GM23338 (cell line): ENCODE measurements around the gene ABCF1. TPM values are rescaled to one million over a fixed set of nuclear protein-coding genes. Genes with fewer than 3 reads are reported as not detected.

Source experiments
- ATAC-seq: fragments of 200-7000 bp; cut with Tn5 transposase; 3 replicates; pipeline ENCODE4 v1.9.1; 2020
- DNase-seq: peaks from one replicate; pipeline ENCODE4 v3.0.0-alpha.2; 2015; ENCODE audit warnings: low spot score
- H2AFZ ChIP-seq: fragments of 200-600 bp; sonication (generic); 2 replicates; pipeline ENCODE4 v1.8.0; 2016; ENCODE audit warnings: antibody characterized with exemption, mild to moderate bottlenecking, moderate library complexity
- H3F3A ChIP-seq: fragments of 200-600 bp; sonication (generic); replicated peaks from 2 replicates; pipeline ENCODE4 v1.8.0; 2017; ENCODE audit warnings: antibody characterized with exemption, mixed run types, low read depth
- H3K27ac ChIP-seq: fragments of 200-600 bp; sonication (generic); 2 replicates; pipeline ENCODE4 v1.6.1; 2016; ENCODE audit warnings: low read depth
- H3K27me3 ChIP-seq: fragments of 200-600 bp; sonication (generic); 2 replicates; pipeline ENCODE4 v1.8.0; 2016; ENCODE audit warnings: mild to moderate bottlenecking, mixed run types, moderate library complexity; ENCODE audit not compliant: insufficient read depth
- H3K36me3 ChIP-seq: fragments of 200-600 bp; sonication (generic); 2 replicates; pipeline ENCODE4 v1.8.0; 2016; ENCODE audit warnings: mild to moderate bottlenecking; ENCODE audit not compliant: insufficient read depth
- H3K4me1 ChIP-seq: fragments of 200-600 bp; sonication (generic); 2 replicates; pipeline ENCODE4 v1.8.0; 2016; ENCODE audit warnings: mild to moderate bottlenecking, moderate library complexity; ENCODE audit not compliant: insufficient read depth
- H3K4me2 ChIP-seq: fragments of 200-600 bp; sonication (generic); 2 replicates; pipeline ENCODE4 v1.7.1; 2017; ENCODE audit warnings: mixed run types
- H3K4me3 ChIP-seq: fragments of 200-600 bp; sonication (generic); 2 replicates; pipeline ENCODE4 v1.6.1; 2016; ENCODE audit warnings: mixed run types
- H3K79me2 ChIP-seq: fragments of 200-600 bp; sonication (generic); replicated peaks from 2 replicates; pipeline ENCODE4 v1.8.0; 2017; ENCODE audit warnings: mild to moderate bottlenecking; ENCODE audit not compliant: insufficient read depth
- H3K9me2 ChIP-seq: fragments of 200-600 bp; sonication (generic); 2 replicates; pipeline ENCODE4 v1.8.0; 2017; ENCODE audit not compliant: insufficient read depth
- H4K20me1 ChIP-seq: fragments of 200-600 bp; sonication (generic); replicated peaks from 2 replicates; pipeline ENCODE4 v1.8.0; 2017; ENCODE audit warnings: mild to moderate bottlenecking; ENCODE audit not compliant: insufficient read depth
- H3K27ac Mint-ChIP-seq: 2 replicates; pipeline ENCODE4 v1.8.0; 2020; ENCODE audit warnings: inconsistent platforms, mild to moderate bottlenecking, moderate library complexity, mixed read lengths
- H3K27me3 Mint-ChIP-seq: 3 replicates; pipeline ENCODE4 v1.8.0; 2022; ENCODE audit warnings: low read depth, mild to moderate bottlenecking, moderate library complexity, mixed read lengths, inconsistent platforms; ENCODE audit not compliant: insufficient read depth, poor library complexity
- H3K36me3 Mint-ChIP-seq: 3 replicates; pipeline ENCODE4 v1.8.0; 2021; ENCODE audit warnings: low read depth, mild to moderate bottlenecking, inconsistent platforms, moderate library complexity, mixed read lengths
- H3K4me1 Mint-ChIP-seq: 3 replicates; pipeline ENCODE4 v1.8.0; 2020; ENCODE audit warnings: mild to moderate bottlenecking, inconsistent platforms, mixed read lengths
- H3K4me3 Mint-ChIP-seq: 3 replicates; pipeline ENCODE4 v1.8.0; 2021; ENCODE audit warnings: moderate library complexity, mild to moderate bottlenecking, inconsistent platforms, mixed read lengths
- H3K9me3 Mint-ChIP-seq: 3 replicates; pipeline ENCODE4 v1.8.0; 2020; ENCODE audit warnings: moderate library complexity, mild to moderate bottlenecking, inconsistent platforms, mixed read lengths
- CREB1 ChIP-seq: fragments of 250-450 bp; sonication (Bioruptor Pico); IDR thresholded peaks from 2 replicates; pipeline ENCODE4 v1.5.0; 2020; ENCODE audit warnings: low read depth, mild to moderate bottlenecking, moderate library complexity
- EZH2 ChIP-seq: fragments of 200-600 bp; sonication (generic); IDR thresholded peaks from one replicate; pipeline ENCODE4 v1.8.0; 2017; ENCODE audit warnings: antibody characterized with exemption, mild to moderate bottlenecking, low read depth; ENCODE audit not compliant: unreplicated experiment
- EZH2phosphoT487 ChIP-seq: fragments of 200-600 bp; sonication (generic); IDR thresholded peaks from one replicate; pipeline ENCODE4 v1.8.1; 2018; ENCODE audit warnings: antibody characterized with exemption; ENCODE audit not compliant: unreplicated experiment
- NANOG ChIP-seq: IDR thresholded peaks from 2 replicates; pipeline ENCODE4 v1.6.1; 2016; ENCODE audit warnings: antibody characterized with exemption, borderline replicate concordance
- POLR2AphosphoS5 ChIP-seq: IDR thresholded peaks from 2 replicates; pipeline ENCODE4 v1.6.1; 2016; ENCODE audit warnings: antibody characterized with exemption, low read depth
- STAT1 ChIP-seq: IDR thresholded peaks from one replicate; pipeline ENCODE4 v1.6.1; 2016; ENCODE audit warnings: antibody characterized with exemption; ENCODE audit not compliant: unreplicated experiment
- ZNF114 ChIP-seq: fragments of 250-450 bp; sonication (Bioruptor Pico); IDR thresholded peaks from 2 replicates; pipeline ENCODE4 v1.5.0; 2020; ENCODE audit warnings: mild to moderate bottlenecking, moderate library complexity
- ZNF331 ChIP-seq: fragments of 250-450 bp; sonication (Bioruptor Pico); IDR thresholded peaks from 2 replicates; pipeline ENCODE4 v1.5.0; 2020; ENCODE audit warnings: low read depth, mild to moderate bottlenecking, moderate library complexity
- polyA plus RNA-seq: library from polyadenylated mRNA; unstranded; fragments of >200 nt; fragmentation: Nextera tagmentation; extraction: Ambion mirVana; gene quantifications from 2 replicates; pipeline ENCODE4 v1.2.1, GENCODE V29; 2016
- total RNA-seq: library from RNA; depleted of rRNA; stranded (reverse); fragments of >200 nt; shearing (Covaris generic); gene quantifications from 2 replicates; pipeline ENCODE4 v1.2.3, GENCODE V29; 2014
- TF ChIP-seq, protein P1 (sequence below): IDR thresholded peaks from 2 replicates; pipeline ENCODE4 v1.6.1; 2016; ENCODE audit warnings: antibody characterized with exemption
- TF ChIP-seq, protein P2 (sequence below): IDR thresholded peaks from one replicate; pipeline ENCODE4 v1.6.1; 2018; ENCODE audit warnings: antibody characterized with exemption; ENCODE audit not compliant: unreplicated experiment
- TF ChIP-seq, protein P3 (sequence below), 2 experiments: fragments of 200-600 bp in 1 of 2; sonication (generic) in 1 of 2; conservative IDR thresholded peaks; 2 replicates each; pipeline versions ENCODE4 v1.5.1 to v1.6.1; 2016 to 2017; ENCODE audit warnings: antibody characterized with exemption in 2 of 2, low read depth in 2 of 2, mild to moderate bottlenecking in 2 of 2, moderate library complexity in 1 of 2

The ABCF1 gene
- total and polyA plus RNA-seq, 2 experiments from 2014 or later, result 92.6 to 244 TPM

DNA sequence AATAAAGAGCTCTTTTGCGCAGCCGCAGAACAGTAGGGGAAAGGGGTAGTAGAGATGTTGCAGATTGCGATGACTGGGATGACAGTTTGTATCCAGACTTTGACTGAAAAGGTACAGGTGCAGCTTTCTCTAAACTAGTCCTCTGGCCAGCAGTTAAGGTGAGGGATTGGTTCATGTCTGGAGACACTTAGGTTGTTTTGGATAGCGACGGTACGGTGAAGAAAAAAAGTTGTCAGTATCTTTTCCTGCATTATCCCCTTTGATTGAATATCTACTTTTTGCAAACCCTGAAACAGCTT is 13.6 kb upstream of the ABCF1 start:
- Histone ChIP-seq H3K4me1 (peaks cover 9% of the 10 kb centered on the region; the same call in 1 of the 2 replicates), H3K79me2 (peaks cover 46% of the 10 kb centered on the region), H3K9me2 (no peaks in the 10 kb centered on the region), H3K4me3 (peak overlapping the region; percentile 65), H2AFZ (0 out of 2 replicates have a peak overlapping the region, but pooled peaks have one; percentile 43), H3K27ac (peak overlapping the region; percentile 94), H3K36me3 (0 out of 2 replicates have a peak, but pooled peaks cover 1% of the 10 kb centered on the region), H3F3A (peaks cover 26% of the 10 kb centered on the region; the same call in 1 of the 2 replicates), H3K27me3 (no peaks in the 10 kb centered on the region), H3K4me2 (peak overlapping the region; percentile 80), H4K20me1 (peaks cover 26% of the 10 kb centered on the region)
- Mint-ChIP-seq H3K27me3 (peaks cover 22% of the 10 kb centered on the region), H3K9me3 (peaks cover 3% of the 10 kb centered on the region; the same call in 1 of the 3 replicates), H3K27ac (peak overlapping the region; percentile 98), H3K36me3 (peaks cover 55% of the 10 kb centered on the region), H3K4me3 (peak overlapping the region; percentile 98), H3K4me1 (peaks cover 12% of the 10 kb centered on the region)
- ATAC-seq (no peak), DNase-seq (no peak)
- TF ChIP-seq POLR2AphosphoS5, result no peak
- TF ChIP-seq, protein P1, sequence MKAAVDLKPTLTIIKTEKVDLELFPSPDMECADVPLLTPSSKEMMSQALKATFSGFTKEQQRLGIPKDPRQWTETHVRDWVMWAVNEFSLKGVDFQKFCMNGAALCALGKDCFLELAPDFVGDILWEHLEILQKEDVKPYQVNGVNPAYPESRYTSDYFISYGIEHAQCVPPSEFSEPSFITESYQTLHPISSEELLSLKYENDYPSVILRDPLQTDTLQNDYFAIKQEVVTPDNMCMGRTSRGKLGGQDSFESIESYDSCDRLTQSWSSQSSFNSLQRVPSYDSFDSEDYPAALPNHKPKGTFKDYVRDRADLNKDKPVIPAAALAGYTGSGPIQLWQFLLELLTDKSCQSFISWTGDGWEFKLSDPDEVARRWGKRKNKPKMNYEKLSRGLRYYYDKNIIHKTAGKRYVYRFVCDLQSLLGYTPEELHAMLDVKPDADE, result no peak
- TF ChIP-seq, protein P2, sequence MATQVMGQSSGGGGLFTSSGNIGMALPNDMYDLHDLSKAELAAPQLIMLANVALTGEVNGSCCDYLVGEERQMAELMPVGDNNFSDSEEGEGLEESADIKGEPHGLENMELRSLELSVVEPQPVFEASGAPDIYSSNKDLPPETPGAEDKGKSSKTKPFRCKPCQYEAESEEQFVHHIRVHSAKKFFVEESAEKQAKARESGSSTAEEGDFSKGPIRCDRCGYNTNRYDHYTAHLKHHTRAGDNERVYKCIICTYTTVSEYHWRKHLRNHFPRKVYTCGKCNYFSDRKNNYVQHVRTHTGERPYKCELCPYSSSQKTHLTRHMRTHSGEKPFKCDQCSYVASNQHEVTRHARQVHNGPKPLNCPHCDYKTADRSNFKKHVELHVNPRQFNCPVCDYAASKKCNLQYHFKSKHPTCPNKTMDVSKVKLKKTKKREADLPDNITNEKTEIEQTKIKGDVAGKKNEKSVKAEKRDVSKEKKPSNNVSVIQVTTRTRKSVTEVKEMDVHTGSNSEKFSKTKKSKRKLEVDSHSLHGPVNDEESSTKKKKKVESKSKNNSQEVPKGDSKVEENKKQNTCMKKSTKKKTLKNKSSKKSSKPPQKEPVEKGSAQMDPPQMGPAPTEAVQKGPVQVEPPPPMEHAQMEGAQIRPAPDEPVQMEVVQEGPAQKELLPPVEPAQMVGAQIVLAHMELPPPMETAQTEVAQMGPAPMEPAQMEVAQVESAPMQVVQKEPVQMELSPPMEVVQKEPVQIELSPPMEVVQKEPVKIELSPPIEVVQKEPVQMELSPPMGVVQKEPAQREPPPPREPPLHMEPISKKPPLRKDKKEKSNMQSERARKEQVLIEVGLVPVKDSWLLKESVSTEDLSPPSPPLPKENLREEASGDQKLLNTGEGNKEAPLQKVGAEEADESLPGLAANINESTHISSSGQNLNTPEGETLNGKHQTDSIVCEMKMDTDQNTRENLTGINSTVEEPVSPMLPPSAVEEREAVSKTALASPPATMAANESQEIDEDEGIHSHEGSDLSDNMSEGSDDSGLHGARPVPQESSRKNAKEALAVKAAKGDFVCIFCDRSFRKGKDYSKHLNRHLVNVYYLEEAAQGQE, result no peak
- no peak for TF ChIP-seq EZH2
- TF ChIP-seq, protein P3, sequence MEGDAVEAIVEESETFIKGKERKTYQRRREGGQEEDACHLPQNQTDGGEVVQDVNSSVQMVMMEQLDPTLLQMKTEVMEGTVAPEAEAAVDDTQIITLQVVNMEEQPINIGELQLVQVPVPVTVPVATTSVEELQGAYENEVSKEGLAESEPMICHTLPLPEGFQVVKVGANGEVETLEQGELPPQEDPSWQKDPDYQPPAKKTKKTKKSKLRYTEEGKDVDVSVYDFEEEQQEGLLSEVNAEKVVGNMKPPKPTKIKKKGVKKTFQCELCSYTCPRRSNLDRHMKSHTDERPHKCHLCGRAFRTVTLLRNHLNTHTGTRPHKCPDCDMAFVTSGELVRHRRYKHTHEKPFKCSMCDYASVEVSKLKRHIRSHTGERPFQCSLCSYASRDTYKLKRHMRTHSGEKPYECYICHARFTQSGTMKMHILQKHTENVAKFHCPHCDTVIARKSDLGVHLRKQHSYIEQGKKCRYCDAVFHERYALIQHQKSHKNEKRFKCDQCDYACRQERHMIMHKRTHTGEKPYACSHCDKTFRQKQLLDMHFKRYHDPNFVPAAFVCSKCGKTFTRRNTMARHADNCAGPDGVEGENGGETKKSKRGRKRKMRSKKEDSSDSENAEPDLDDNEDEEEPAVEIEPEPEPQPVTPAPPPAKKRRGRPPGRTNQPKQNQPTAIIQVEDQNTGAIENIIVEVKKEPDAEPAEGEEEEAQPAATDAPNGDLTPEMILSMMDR (conservative IDR thresholded peaks at IDR 0.05; ENCODE audit: low read depth in 2 of 2), result no peak
- TF ChIP-seq CREB1 (CRISPR knock-in tag), result no peak
- TF ChIP-seq STAT1, result no peak
- TF ChIP-seq ZNF114 (CRISPR knock-in tag), result no peak
- TF ChIP-seq NANOG, result no peak

DNA sequence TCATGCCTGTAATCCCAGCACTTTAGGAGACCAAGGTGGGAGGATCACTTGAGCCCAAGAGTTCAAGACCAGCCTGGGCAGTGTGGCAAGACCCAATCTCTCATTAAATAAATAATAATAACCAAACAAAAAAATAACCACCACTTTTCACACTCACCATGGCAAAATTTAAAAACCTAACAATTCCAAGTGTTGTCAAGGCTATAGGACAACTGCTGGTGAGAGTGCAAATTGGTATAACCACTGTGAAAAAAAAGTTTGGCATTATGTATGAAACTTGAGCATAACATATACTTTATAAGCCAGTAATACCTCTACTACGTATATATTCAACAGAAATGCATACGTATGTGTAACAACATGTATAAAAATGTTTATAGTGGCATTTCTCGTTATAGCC is 10.3 kb upstream of the ABCF1 start:
- Histone ChIP-seq H3K27ac (no peak overlapping the region), H3F3A (peaks cover 20% of the 10 kb centered on the region; the same call in 1 of the 2 replicates), H3K4me1 (peaks cover 6% of the 10 kb centered on the region; the same call in 1 of the 2 replicates), H3K79me2 (peaks cover 33% of the 10 kb centered on the region), H3K4me3 (no peak overlapping the region), H2AFZ (no peak overlapping the region), H3K36me3 (0 out of 2 replicates have a peak, but pooled peaks cover 4% of the 10 kb centered on the region), H3K27me3 (no peaks in the 10 kb centered on the region), H4K20me1 (peaks cover 33% of the 10 kb centered on the region), H3K9me2 (no peaks in the 10 kb centered on the region), H3K4me2 (no peak overlapping the region)
- Mint-ChIP-seq H3K4me3 (no peak overlapping the region), H3K9me3 (no peaks in the 10 kb centered on the region; the same call in 2 of the 3 replicates), H3K27ac (no peak overlapping the region), H3K4me1 (peaks cover 7% of the 10 kb centered on the region; the same call in 2 of the 3 replicates), H3K27me3 (peaks cover 19% of the 10 kb centered on the region), H3K36me3 (peaks cover 45% of the 10 kb centered on the region)
- DNase-seq (no peak), ATAC-seq (no peak)
- TF ChIP-seq ZNF331 (CRISPR knock-in tag) (no peak), NANOG (no peak), EZH2phosphoT487 (no peak), ZNF114 (CRISPR knock-in tag) (no peak), POLR2AphosphoS5 (no peak)
- TF ChIP-seq, protein P3 (conservative IDR thresholded peaks at IDR 0.05; ENCODE audit: low read depth in 2 of 2), result no peak
